Activated CD4-positive, alpha-beta T cell treated with anti-CD3 and anti-CD28 coated beads for 1 hour (primary cell): ENCODE results near the gene ACVR1.
"Not testable (repeated sequence)": the region's sequence is repeated elsewhere in the genome, so short reads cannot be mapped to it uniquely, and the experiment has no call there.

ENCODE experiments used
- DNase-seq: peaks from one replicate; pipeline ENCODE4 v3.0.0-alpha.2; 2020

Gene ACVR1

DNA sequence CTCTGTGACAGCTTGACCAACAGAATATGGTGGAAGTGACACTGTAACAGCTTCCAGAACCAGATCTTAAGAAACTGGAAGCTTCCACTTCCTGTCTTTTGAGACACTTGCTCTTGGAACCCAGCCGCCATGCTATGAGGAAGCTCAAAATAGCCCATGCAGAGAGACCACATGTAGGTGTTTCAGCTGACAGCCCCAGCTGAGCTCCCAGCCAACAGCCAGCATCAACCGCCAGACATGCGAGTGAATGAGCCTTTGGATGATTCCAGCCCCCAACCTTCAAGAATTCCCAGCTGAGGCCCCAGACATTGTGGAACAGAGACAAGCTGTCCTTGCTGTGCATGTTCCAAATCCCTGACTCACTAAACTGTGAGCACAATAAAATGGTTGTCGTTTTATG, 27.9 kb downstream of the ACVR1 start:
- no peak for DNase-seq

DNA sequence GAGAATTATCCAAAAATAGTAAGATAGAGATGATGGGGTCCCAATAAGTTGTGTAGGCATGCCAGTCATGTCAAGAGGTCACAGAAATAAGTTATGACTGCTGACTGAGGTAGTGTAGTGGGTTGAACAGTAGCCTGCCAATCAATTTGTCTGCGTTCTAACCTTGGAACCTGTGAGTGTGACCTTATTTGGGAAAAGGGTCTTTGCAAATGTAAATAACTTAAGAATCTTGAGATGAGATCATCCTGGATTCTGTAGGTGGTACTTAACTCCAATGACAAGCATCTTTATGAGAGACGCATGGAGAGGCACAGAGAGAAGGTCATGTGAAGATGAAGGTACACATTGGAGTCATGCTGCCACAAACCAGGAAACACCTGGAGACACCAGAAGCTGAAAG, 31.0 kb downstream of the ACVR1 start:
- DNase-seq: no peak

DNA sequence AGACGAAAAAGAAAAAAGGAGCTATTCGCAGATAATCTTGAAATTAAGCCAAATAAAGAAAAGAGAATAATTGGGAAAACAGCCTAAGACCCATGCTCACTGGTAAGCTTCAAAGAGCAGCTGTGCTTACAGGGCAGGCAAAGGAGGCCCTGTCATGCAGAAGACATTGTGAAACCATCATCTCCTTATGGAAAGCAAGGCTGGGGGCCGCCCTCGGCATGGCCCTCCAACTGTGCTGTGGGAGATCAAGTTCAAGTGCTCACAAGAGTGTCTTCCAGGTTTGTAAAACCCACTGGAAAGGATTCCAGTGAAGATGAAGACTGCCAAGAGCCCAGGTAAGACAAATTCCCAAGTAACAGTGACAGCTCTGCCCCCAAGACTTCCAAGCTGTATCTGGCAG, 32.2 kb downstream of the ACVR1 start:
- DNase-seq: no peak

DNA sequence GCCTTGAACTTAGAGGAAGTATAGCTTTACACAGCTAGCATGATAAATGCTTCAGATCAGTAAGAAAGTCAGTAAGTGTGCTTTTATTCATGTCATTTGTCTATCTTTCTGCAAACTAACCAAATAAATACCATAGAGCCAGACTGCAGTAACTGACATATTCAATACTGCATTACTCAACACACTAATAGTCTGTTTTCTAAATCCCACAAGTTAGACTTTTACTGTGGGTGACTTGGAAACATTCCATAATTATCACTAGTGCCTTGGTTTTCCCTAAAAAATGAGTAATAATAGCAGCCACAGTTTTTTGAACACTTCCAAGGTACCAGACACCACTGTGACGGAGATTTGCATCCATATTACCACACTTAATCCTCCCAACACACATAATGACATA, 33.0 kb downstream of the ACVR1 start:
- no peak for DNase-seq

DNA sequence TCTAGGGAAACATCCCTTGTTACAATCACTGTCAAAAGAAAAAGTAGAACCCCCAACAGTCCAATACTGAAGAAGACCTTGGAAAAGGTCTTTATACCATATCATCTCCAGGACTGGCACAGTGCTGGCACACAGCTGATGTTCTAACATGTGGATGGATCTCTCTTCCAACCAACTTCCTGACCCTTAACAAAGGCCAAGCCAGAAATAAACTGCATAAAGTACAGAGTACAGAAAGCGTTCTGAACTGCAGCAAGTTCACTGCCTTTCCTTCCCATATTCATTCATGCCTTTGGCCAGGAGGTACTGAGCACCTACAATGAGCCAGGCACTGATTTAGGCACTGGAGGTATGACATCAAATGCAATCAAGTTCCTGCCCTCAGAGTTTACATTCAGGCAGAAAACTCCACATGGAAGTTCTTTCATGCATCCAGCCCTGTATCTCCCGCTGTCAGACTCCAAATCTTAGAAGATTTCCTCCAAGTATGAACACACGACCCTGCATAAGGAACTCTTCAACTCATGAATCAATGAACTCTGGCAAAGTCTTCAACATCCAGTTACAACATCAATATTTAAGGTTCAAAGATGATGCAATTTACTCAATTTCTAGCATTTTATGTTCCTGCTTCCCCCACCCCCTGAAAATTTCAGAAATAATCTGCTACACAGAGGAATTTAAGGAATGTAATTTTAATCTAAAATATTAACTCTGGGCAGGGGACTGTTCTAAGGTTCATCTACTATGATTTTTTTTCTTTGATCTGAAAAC, 33.8 kb downstream of the ACVR1 start:
- no peak for DNase-seq

DNA sequence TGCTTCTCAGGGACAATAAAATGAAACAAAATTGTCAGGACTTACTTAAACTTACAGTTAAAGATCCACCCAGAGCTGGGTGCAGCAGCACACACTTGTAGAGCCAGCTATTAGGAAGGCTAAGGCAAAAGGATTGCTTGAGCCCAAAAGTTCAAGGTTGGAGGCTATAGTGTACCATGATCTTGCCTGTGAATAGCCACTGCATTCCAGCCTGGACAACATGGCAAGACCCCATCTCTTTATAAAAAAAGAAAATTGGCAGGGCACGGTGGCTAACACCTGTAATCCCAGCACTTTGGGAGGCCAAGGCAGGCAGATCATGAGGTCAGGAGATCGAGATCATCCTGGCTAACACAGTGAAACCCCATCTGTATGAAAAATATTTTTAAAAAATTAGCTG, 34.6 kb downstream of the ACVR1 start:
- DNase-seq: no peak

DNA sequence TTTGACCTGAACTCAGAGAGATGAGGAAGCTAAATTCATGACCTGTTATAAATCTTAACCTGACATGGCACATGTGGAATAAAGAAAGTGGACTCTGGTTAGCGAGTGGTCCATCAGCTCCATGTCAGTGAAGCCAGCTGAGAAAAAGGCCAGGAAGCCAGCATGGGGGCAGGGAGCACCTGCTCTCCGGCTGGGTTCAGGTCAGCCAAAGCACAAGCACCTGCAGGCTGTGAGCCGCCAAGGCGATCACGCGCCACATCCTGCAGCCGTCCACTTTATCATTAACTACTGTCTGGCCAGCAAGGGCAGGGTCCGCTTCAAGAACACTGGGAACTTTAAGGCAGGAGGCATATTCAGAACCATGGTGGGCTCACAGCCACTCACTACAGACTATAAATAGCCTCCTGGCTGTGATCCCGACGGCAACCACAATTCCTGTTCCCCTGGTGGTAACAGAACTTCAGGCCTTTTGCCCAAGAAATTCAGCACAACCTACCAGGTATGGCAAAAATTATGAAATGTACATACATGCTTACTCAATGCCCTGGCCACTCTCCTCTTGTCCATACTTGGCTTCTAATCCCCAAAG, 35.5 kb downstream of the ACVR1 start:
- DNase-seq: no peak

DNA sequence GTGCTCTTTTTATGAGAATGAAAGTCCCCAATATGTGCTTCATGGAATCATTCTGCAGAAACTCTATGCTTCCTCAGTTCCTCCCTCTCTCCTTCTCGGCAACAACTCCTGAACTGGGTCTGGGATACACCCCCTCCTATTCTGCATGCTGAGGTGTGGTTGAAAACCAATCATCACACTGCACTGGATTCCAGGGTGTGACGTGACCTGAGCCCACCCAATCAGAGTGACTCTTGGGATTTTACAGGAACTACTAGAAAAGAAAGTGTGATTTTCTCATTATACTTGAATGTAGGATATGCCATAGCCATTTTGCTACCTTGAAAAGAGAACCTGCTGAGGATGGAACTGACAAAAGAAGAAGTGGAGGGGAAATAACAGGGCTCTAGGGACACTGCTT, 36.3 kb downstream of the ACVR1 start:
- no peak for DNase-seq

DNA sequence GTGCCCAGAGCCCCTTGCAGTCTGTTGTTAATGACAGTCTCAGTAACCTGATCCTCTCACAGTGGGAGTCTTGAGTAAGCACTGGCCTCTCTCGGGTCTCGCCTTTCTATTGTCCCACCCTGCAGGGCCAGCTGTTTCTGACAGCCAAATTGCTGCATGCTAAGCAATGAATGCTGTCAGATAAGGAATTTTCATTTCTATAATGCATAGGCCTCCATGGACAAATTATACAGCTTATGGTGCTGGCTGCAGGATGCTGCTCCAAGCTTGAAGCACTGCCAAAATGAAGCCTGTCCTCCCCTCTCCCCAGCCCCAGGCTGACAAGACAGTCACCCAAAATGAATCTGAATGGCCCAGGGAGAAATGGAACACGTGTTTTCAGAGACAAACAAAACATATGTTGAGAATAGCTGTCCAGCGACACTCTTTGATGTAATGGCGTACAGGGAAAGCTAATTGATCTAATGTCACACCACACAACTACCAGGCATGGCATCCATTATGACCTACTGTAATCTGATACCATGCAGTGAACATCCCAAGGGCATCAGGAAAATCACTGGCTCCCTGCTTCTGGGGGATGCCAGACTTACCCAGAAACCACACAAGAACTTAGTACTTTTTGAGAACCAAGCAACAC, 36.8 kb downstream of the ACVR1 start:
- DNase-seq: no peak

DNA sequence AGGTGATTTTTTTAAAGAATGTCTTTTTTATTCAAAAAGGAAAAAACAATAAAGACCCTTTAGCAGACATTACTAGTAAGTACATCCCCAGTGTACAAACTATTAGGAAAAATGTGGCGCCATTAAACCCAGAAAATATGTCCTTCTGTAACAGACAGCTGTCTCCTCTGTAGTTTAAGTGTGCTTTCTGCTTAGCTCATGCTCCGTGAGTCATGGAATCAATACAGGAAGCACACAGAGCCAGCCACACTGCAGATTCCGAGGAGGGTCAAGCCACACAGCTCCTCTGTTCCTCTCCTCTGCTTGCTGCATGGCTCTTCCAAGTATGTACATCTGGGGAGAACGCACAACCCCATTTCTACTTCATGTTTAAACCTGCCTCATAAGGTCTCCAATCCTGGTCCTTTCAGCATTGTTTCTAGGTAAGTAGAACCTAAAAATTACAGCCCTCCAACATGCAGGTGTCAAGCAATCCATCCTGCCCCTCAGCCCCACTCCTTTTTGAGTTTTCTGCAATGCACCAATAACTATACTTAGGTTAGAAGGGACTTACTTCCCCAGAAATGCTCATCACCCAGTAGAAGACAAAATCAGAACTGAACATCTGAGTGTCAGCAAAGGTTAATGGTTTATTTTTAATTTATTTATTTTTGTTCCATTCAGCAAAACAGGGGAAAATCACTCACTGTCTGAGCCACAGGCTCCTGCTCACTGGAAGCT, 37.5 kb downstream of the ACVR1 start:
- no peak for DNase-seq

DNA sequence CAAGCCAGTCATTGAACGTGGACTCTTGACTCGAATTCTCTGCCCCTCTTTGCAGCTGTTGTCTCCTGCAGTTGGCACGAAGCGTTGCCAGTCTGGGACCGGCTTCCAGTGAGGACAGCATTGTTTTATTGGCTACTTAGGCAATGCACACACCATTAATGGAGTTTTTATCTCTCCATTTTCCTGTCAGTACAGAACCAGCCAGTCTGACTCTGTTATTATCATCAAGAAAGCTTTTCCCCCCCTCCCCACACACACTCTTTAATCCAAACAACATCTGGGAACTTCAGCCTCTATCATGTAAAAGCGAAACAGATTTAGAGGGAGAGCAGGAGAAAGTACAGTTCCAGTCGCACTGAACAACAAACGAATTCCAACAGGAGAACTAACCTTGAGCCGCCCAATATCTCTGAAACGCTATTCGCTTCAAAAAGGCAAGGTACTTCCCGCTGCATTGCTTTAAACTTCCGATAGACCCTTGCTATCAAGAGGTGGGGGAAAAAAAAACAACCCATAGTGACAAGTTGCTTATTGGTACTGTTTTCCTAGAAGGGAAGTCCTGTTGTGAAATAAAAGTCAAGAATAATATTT, 38.2 kb downstream of the ACVR1 start:
- DNase-seq: no peak

DNA sequence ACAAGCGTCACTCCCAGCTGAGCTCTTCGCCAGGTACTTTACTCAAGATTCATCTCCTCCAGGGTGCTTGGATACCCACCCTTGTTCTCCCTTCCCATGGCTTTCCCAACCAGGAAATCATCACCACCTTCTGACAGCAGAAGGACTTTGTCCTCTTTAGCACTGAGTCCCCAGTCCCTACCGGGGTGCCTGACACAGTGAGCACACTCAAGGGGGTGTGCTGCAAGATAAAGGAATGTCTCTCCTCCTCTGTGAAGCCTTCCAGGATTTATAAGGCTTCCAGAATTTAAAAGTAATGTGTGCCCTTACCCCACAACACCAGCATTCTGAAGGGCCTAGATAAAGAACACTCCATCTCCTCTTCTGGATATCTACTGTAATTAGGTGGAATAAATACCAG, 39.6 kb downstream of the ACVR1 start:
- DNase-seq: no peak

DNA sequence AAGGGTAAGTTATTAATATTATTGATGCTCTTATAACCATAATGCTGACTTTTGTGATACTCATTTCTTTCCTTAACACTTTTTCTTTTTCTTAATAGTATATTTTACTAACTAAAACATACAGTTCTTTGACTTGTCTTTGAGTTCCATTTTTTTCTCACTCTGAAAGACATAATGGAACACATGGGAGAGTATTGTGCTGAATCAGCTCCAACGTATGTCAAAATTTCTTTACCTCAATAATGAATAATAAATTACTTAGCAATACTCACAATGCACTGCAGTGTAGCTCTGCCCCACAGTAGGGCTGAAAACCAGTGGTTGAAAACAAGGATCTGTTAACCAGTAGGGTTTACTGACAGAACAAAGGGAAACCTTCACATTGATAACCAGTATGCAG, 40.7 kb downstream of the ACVR1 start:
- DNase-seq: no peak

DNA sequence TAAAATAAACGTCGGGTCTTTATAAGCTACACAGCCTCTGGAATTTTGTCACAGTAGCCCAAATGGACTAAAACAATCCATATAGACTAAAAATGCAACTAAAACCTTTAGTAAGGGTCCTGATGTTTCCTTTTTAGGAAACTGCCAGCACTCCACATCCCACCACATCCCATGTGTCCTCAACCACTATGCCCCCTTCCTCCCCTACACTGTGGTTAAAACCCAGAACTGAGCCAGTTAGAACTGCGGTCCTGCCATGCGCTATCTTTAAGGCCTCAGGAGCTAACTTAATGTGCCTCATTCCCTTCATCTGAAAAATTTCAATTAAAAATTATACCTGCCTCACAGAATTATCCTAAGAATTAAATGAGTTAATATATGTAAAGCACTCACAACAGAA, 41.1 kb downstream of the ACVR1 start:
- no peak for DNase-seq

DNA sequence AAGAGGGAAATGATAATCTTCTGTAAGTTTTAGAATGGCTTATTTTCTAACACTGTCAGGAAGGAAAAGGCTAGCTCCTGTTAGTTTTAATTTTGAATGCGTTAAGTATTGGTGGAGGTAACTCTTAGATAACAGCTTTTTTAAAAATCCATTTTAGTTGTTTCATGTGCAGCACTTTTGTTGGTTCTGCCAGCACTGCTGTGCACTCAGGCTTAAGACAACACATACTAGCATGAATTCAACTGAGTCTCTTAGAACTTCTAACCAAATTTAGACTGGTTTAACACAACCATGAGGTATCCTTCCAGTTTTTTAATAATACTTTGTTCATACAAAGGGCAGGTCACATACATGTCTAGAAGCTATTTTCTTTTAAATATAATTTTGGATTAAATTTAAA, 42.4 kb downstream of the ACVR1 start:
- DNase-seq: no peak

DNA sequence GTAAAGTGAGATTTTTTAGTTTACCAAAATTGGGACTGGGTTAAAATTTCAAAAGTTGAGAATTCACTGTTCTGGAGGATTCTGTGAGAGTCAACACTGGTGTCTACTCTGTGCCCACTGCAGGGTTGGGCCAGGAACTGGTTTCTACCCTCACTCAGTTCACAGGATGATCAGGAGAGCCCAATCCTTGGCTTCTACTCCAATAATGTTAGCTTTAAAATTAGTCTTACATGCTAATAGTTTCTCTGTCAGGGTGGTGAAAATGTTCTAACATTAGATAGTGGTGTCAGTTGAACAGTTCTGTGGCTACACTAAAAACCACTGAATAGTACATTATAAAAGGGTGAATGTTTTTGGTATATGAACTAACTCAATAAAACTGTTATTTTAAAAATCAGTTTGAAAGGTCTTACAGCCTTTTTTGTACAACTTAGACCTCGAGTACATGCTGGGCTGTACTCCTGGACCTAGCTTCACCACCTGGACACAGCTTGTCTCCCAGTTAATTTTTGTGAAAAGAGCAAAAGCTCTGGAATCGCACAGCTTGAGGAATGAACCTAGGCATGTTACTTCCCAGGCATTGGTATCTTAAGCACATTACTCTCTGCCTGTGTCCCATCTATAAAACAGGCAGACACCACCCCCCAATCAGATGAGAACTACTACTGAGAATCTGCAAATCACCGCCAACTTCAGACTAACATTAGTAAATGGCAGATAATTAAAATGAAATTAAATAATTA, 44.4 kb downstream of the ACVR1 start:
- no peak for DNase-seq

DNA sequence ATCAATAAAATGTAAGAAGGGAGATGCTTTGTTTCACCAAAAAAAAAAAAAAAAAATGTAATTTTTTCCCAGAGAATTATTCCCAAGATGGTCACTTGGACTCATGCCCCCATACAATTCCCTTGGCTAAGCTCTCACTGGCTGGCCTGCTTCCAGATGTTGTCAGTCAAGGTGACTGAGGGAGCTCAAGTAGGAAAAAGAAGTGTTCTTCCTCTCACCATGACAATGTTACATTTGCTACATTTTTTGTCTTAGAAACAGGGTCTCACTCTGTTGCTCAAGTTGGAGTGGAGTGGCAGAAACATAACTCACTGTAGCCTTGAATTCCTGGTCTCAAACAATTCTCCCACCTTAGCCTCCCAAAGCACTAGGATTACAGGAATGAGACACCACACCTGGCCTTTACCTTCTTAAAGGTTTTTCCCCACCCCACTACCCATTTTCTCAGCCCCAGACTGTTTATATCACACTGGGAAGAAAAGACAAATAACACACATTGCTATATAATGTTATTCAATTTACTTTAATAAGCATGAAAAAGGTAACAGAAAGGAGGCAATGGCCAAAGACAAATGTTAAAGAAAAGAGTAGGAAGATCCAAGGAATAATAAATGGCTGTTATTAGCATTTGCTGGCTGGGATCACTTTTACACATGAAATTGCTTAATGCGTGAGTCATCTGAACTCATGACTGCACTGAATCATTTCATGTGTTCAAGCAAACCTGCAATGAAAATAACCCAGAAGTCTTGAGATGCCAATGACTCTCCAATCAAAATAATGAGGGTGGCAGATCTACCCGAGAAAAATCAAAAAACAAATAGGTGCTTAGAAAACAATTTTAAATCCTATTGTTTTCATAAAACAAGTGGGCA, 45.2 kb downstream of the ACVR1 start:
- no peak for DNase-seq

DNA sequence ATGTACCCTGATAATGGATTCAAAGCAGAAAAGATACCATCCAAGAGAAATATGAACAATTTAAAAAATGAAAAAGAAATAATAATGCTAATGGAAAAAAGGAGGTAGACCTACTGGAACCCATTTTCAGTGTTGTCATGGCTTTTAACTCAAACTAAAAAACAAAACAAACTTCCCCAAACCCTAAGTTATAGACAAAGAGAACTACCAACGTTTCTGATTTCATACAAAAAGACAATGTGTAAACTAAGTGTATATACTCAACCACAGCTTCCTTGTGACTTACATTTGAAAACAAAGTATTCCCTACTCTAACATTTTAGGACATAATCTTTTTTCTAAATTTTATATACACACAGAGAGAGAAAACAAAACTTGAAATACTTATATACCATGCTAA, 45.9 kb downstream of the ACVR1 start:
- no peak for DNase-seq

DNA sequence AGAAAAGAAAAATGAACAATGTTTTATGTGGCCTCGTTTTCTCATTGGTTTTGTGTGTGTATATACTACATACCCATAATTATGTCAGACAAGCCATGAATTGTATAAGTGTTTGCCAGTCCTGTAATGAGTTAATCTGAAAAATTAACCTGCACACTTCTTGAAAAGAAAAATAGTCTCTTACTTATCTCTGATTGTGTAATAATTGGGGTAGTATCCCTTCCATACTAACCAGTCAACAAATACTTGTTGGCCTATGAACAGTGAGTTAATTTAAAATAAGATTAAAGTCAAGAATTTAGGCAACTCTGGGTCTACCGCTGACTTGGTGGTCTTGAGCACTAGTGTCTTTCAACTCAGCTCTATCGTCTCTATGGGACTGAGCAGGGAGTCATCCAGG, 48.8 kb downstream of the ACVR1 start:
- no peak for DNase-seq

DNA sequence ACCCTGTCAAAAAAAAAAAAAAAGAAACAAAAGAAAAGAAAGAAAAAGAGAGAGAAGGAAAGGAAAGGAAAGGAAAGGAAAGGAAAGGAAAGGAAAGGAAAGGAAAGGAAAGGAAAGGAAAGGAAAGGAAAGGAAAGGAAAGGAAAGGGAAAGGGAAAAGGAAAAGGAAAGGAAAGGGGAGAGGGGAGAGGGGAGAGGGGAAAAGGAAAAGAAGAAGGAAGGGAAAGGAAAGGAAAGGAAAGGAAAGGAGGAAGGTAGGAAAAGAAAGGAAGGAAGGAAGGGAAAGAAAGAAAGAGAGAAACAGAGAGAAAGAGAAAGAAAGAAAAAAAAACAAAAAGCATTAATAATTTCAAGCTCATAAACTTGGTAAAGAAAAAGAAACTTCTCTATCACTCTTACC, 49.5 kb downstream of the ACVR1 start:
- DNase-seq: not testable (repeated sequence)

DNA sequence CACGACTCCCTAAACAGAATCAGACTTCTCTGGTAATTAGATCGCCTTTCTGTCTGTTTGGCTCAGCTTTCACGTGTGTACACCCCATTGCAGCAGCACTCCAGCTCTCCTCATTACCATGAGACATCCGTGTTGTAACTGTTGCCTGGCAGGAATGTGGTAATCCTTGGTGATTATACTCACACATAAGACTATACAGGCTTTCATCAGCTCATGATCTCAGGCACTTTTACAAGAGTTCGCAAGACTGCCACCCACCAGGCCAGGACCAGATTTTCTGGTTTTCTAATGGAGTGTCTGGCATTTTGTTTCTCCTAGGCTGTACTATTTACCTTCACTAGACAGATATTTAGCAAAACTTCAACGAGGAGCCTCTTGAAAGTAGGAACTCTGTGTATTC, 50.2 kb downstream of the ACVR1 start:
- DNase-seq: no peak

DNA sequence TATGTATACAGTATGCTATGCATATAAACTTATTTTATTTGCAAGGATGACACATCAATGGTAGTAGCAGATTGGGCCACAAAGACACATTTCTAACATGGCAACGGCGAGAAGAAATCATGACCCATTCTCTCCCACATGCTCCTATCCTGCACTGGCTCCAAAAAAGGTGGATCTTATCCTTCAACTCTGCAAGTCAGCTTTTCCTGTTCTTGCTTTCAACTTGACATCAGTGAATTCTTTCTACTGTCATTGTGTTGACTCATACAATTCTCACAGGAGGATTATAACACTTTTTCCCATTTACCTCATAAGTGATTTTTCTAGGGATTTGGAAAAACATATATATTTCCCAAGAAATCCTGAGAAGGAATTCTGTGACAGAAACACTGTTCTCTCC, 53.1 kb downstream of the ACVR1 start:
- no peak for DNase-seq
